NCI-H2107 treated with DMSO at 0.1 percent for 48 hours (cell line): Measurements from ENCODE around the gene DICER1.

ENCODE experiments used
- DNase-seq: peaks from one replicate; lab custom pipeline; 2025; ENCODE audit not compliant: unreplicated experiment; lab: John Stamatoyannopoulos, UW

The DICER1 gene

GRCh38 chr14:95043314-95043713 lies 114.0 kb downstream of the DICER1 start:
- no peak for DNase-seq

- DNase-seq, result no peak
Observed at GRCh38 chr14:95041477-95042020, 115.8 kb downstream of the DICER1 start.

GRCh38 chr14:95040708-95041476 lies 116.4 kb downstream of the DICER1 start:
- no peak for DNase-seq

- no peak for DNase-seq
Observed at GRCh38 chr14:95039993-95040348, 117.4 kb downstream of the DICER1 start.

GRCh38 chr14:95039259-95039992 lies 117.9 kb downstream of the DICER1 start:
- DNase-seq, result no peak

GRCh38 chr14:95038521-95039250 lies 118.6 kb downstream of the DICER1 start:
- DNase-seq, result no peak

- DNase-seq, result no peak
Observed at GRCh38 chr14:95037273-95037672, 120.1 kb downstream of the DICER1 start.
